ENCODE results near the gene PEX10.

The PEX10 gene

GRCh38 chr1:2397007-2397679, 15.2 kb downstream of the PEX10 start:
- no peak overlapping the region for H4K8ac ChIP-seq (ENCODE audit: low read depth, low read length)
- no peak for DNase-seq (ENCODE audit: low spot score)
- no peak overlapping the region for H2AK5ac ChIP-seq (ENCODE audit: low read depth, low read length)
- no peak overlapping the region for H3K4me3 ChIP-seq (ENCODE audit: low read length in 2 of 2)
- H3K23ac ChIP-seq (ENCODE audit: low read depth, low read length, poor library complexity), result no peak overlapping the region
- H2BK5ac ChIP-seq (ENCODE audit: low read length), result no peak overlapping the region
- H3K18ac ChIP-seq (ENCODE audit: low read length), result no peak overlapping the region
- H2BK12ac ChIP-seq (ENCODE audit: low read length), result no peak overlapping the region
- no peak overlapping the region for H3K27ac ChIP-seq (replicated peaks; ENCODE audit: low read length)
- H3K4me2 ChIP-seq (ENCODE audit: insufficient read depth, low read length, poor library complexity, severe bottlenecking), result no peak overlapping the region
- H4K91ac ChIP-seq (ENCODE audit: low read depth, low read length, poor library complexity), result no peak overlapping the region
- H2AFZ ChIP-seq (ENCODE audit: low read length), result no peak overlapping the region
- H3K9me3 ChIP-seq (replicated peaks in 1 of 2; ENCODE audit: control insufficient read depth in 2 of 2, insufficient read depth in 1 of 2, low read depth in 1 of 2, low read length in 2 of 2), result peaks cover 0 to 2% of the 10 kb centered on the region in 2 donors
- no peak overlapping the region for H2BK120ac ChIP-seq (ENCODE audit: low read depth, low read length)
- no peaks in the 10 kb centered on the region for H3K27me3 ChIP-seq (ENCODE audit: control insufficient read depth in 3 of 3, insufficient read depth in 3 of 3, low read depth in 1 of 3, low read length in 3 of 3)
- H3K79me1 ChIP-seq (ENCODE audit: low read depth, low read length), result peaks cover 30% of the 10 kb centered on the region
- H3K4me1 ChIP-seq (ENCODE audit: control insufficient read depth in 2 of 2, insufficient read depth in 1 of 2, low read depth in 1 of 2, low read length in 2 of 2), result peaks cover 5 to 9% of the 10 kb centered on the region in 2 donors
- no peak overlapping the region for H2BK15ac ChIP-seq (ENCODE audit: low read length)
- no peak overlapping the region for H3K9ac ChIP-seq (ENCODE audit: low read depth, low read length, poor library complexity)
- H3K4ac ChIP-seq (ENCODE audit: low read length), result no peak overlapping the region
- no CpG with 5 or more reads among the region's 19 CpGs for WGBS, 2 donors (ENCODE audit: extremely low coverage in 2 of 2, insufficient read length in 2 of 2, insufficient replicate concordance in 1 of 2)
- H3K36me3 ChIP-seq (replicated peaks in 1 of 2; ENCODE audit: control insufficient read depth in 2 of 2, insufficient read depth in 2 of 2, low read length in 2 of 2), result peaks cover 56 to 91% of the 10 kb centered on the region in 2 donors
- no peak overlapping the region for H3K14ac ChIP-seq (ENCODE audit: low read length)

DNA sequence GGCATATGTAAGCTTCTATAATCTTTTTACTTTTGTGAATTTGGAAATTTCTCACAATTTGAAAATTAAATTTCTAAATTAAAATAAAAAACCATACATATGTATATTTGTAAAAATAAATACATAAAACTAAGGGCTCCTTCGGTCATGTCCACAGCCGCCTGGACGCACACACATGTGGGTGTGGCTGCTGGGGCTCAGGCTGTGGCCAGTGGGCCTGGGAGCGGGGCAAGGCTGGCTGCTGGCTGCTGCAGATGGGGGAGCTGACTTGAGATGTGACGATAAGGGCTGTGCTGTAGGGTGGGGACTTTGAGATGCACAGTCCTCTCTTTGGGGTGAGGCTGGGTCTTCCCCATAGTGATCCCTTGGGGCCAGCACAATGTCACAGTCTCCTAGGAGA, 15.9 kb downstream of the PEX10 start:
- WGBS, 2 donors (ENCODE audit: extremely low coverage in 2 of 2, insufficient read length in 2 of 2, insufficient replicate concordance in 1 of 2), result no CpG with 5 or more reads among the region's 5 CpGs

GRCh38 chr1:2396059-2396458, 16.3 kb downstream of the PEX10 start:
- WGBS, 2 donors (ENCODE audit: extremely low coverage in 2 of 2, insufficient read length in 2 of 2, insufficient replicate concordance in 1 of 2), result no CpG with 5 or more reads among the region's 17 CpGs
- Histone ChIP-seq H2AK5ac (ENCODE audit: low read depth, low read length) (no peak overlapping the region), H3K4me3 (ENCODE audit: low read length in 2 of 2) (no peak overlapping the region), H3K4ac (ENCODE audit: low read length) (no peak overlapping the region), H2BK12ac (ENCODE audit: low read length) (no peak overlapping the region), H2BK120ac (ENCODE audit: low read depth, low read length) (no peak overlapping the region), H3K27ac (replicated peaks; ENCODE audit: low read length) (no peak overlapping the region), H2BK15ac (ENCODE audit: low read length) (no peak overlapping the region), H3K14ac (ENCODE audit: low read length) (no peak overlapping the region), H4K91ac (ENCODE audit: low read depth, low read length, poor library complexity) (no peak overlapping the region), H3K79me1 (ENCODE audit: low read depth, low read length) (peaks cover 25% of the 10 kb centered on the region), H4K8ac (ENCODE audit: low read depth, low read length) (no peak overlapping the region), H3K18ac (ENCODE audit: low read length) (no peak overlapping the region), H2AFZ (ENCODE audit: low read length) (no peak overlapping the region), H3K36me3 (replicated peaks in 1 of 2; ENCODE audit: control insufficient read depth in 2 of 2, insufficient read depth in 2 of 2, low read length in 2 of 2) (peaks cover 55 to 83% of the 10 kb centered on the region in 2 donors), H3K9me3 (replicated peaks in 1 of 2; ENCODE audit: control insufficient read depth in 2 of 2, insufficient read depth in 1 of 2, low read depth in 1 of 2, low read length in 2 of 2) (peaks cover 0 to 2% of the 10 kb centered on the region in 2 donors), H2BK5ac (ENCODE audit: low read length) (no peak overlapping the region), H3K4me1 (ENCODE audit: control insufficient read depth in 2 of 2, insufficient read depth in 1 of 2, low read depth in 1 of 2, low read length in 2 of 2) (peaks cover 5 to 9% of the 10 kb centered on the region in 2 donors), H3K9ac (ENCODE audit: low read depth, low read length, poor library complexity) (peak overlapping the region; percentile 34), H3K4me2 (ENCODE audit: insufficient read depth, low read length, poor library complexity, severe bottlenecking) (no peak overlapping the region), H3K27me3 (ENCODE audit: control insufficient read depth in 3 of 3, insufficient read depth in 3 of 3, low read depth in 1 of 3, low read length in 3 of 3) (no peaks in the 10 kb centered on the region), H3K23ac (ENCODE audit: low read depth, low read length, poor library complexity) (peak overlapping the region; percentile 83)
- no peak for DNase-seq (ENCODE audit: low spot score)

More for the DNA sequence above, 15.9 kb downstream of the PEX10 start:
- Histone ChIP-seq H3K18ac (ENCODE audit: low read length) (no peak overlapping the region), H3K79me1 (ENCODE audit: low read depth, low read length) (peaks cover 25% of the 10 kb centered on the region), H2AFZ (ENCODE audit: low read length) (no peak overlapping the region), H2BK5ac (ENCODE audit: low read length) (no peak overlapping the region), H3K27me3 (ENCODE audit: control insufficient read depth in 3 of 3, insufficient read depth in 3 of 3, low read depth in 1 of 3, low read length in 3 of 3) (no peaks in the 10 kb centered on the region), H2BK120ac (ENCODE audit: low read depth, low read length) (no peak overlapping the region), H3K4me3 (ENCODE audit: low read length in 2 of 2) (no peak overlapping the region), H2AK5ac (ENCODE audit: low read depth, low read length) (no peak overlapping the region), H3K4ac (ENCODE audit: low read length) (no peak overlapping the region), H3K36me3 (replicated peaks in 1 of 2; ENCODE audit: control insufficient read depth in 2 of 2, insufficient read depth in 2 of 2, low read length in 2 of 2) (peaks cover 55 to 84% of the 10 kb centered on the region in 2 donors), H4K91ac (ENCODE audit: low read depth, low read length, poor library complexity) (no peak overlapping the region), H4K8ac (ENCODE audit: low read depth, low read length) (no peak overlapping the region), H3K27ac (replicated peaks; ENCODE audit: low read length) (no peak overlapping the region), H3K23ac (ENCODE audit: low read depth, low read length, poor library complexity) (no peak overlapping the region), H3K14ac (ENCODE audit: low read length) (no peak overlapping the region), H2BK12ac (ENCODE audit: low read length) (no peak overlapping the region), H3K9ac (ENCODE audit: low read depth, low read length, poor library complexity) (no peak overlapping the region), H3K4me1 (ENCODE audit: control insufficient read depth in 2 of 2, insufficient read depth in 1 of 2, low read depth in 1 of 2, low read length in 2 of 2) (peaks cover 5 to 9% of the 10 kb centered on the region in 2 donors), H3K9me3 (replicated peaks in 1 of 2; ENCODE audit: control insufficient read depth in 2 of 2, insufficient read depth in 1 of 2, low read depth in 1 of 2, low read length in 2 of 2) (peaks cover 0 to 2% of the 10 kb centered on the region in 2 donors), H2BK15ac (ENCODE audit: low read length) (no peak overlapping the region), H3K4me2 (ENCODE audit: insufficient read depth, low read length, poor library complexity, severe bottlenecking) (no peak overlapping the region)
- DNase-seq (ENCODE audit: low spot score), result no peak

GRCh38 chr1:2395245-2395644, 17.1 kb downstream of the PEX10 start:
- peaks cover 48 to 75% of the 10 kb centered on the region in 2 donors for H3K36me3 ChIP-seq (replicated peaks in 1 of 2; ENCODE audit: control insufficient read depth in 2 of 2, insufficient read depth in 2 of 2, low read length in 2 of 2)

More at GRCh38 chr1:2395245-2395644, 17.1 kb downstream of the PEX10 start:
- WGBS, 2 donors (ENCODE audit: extremely low coverage in 2 of 2, insufficient read length in 2 of 2, insufficient replicate concordance in 1 of 2), result no CpG with 5 or more reads among the region's 10 CpGs
- H3K27me3 ChIP-seq (ENCODE audit: control insufficient read depth in 3 of 3, insufficient read depth in 3 of 3, low read depth in 1 of 3, low read length in 3 of 3), result no peaks in the 10 kb centered on the region
- peak overlapping the region; percentile 52 for H3K9ac ChIP-seq (ENCODE audit: low read depth, low read length, poor library complexity)
- H2BK5ac ChIP-seq (ENCODE audit: low read length), result peak overlapping the region; percentile 68
- H3K79me1 ChIP-seq (ENCODE audit: low read depth, low read length), result peaks cover 31% of the 10 kb centered on the region
- no peak overlapping the region for H3K14ac ChIP-seq (ENCODE audit: low read length)
- no peak overlapping the region for H2BK120ac ChIP-seq (ENCODE audit: low read depth, low read length)
- H4K8ac ChIP-seq (ENCODE audit: low read depth, low read length), result no peak overlapping the region
- H2AFZ ChIP-seq (ENCODE audit: low read length), result no peak overlapping the region
- H2BK12ac ChIP-seq (ENCODE audit: low read length), result no peak overlapping the region
- no peak overlapping the region for H3K27ac ChIP-seq (replicated peaks; ENCODE audit: low read length)
- no peak overlapping the region for H2AK5ac ChIP-seq (ENCODE audit: low read depth, low read length)
- H2BK15ac ChIP-seq (ENCODE audit: low read length), result no peak overlapping the region
- no peak overlapping the region for H3K18ac ChIP-seq (ENCODE audit: low read length)
- no peak overlapping the region for H3K4ac ChIP-seq (ENCODE audit: low read length)
- H3K4me1 ChIP-seq (ENCODE audit: control insufficient read depth in 2 of 2, insufficient read depth in 1 of 2, low read depth in 1 of 2, low read length in 2 of 2), result peaks cover 7 to 12% of the 10 kb centered on the region in 2 donors
- H3K4me3 ChIP-seq (ENCODE audit: low read length in 2 of 2), result no peak overlapping the region
- peaks cover 0 to 2% of the 10 kb centered on the region in 2 donors for H3K9me3 ChIP-seq (replicated peaks in 1 of 2; ENCODE audit: control insufficient read depth in 2 of 2, insufficient read depth in 1 of 2, low read depth in 1 of 2, low read length in 2 of 2)
- peak overlapping the region; percentile 36 for H3K23ac ChIP-seq (ENCODE audit: low read depth, low read length, poor library complexity)
- no peak overlapping the region for H3K4me2 ChIP-seq (ENCODE audit: insufficient read depth, low read length, poor library complexity, severe bottlenecking)
- no peak for DNase-seq (ENCODE audit: low spot score)
- H4K91ac ChIP-seq (ENCODE audit: low read depth, low read length, poor library complexity), result no peak overlapping the region
